ENCODE measurements around the gene RSRC1.

- no peak for TF ChIP-seq CEBPB (IDR thresholded peaks at IDR 0.05)
- TF ChIP-seq EGR1 (IDR thresholded peaks at IDR 0.05), result no peak
- TF ChIP-seq RAD21 (IDR thresholded peaks at IDR 0.05; ENCODE audit: low read depth), result no peak
- no peak for TF ChIP-seq YY1 (IDR thresholded peaks at IDR 0.05; ENCODE audit: low read depth)
- TF ChIP-seq, protein P1, sequence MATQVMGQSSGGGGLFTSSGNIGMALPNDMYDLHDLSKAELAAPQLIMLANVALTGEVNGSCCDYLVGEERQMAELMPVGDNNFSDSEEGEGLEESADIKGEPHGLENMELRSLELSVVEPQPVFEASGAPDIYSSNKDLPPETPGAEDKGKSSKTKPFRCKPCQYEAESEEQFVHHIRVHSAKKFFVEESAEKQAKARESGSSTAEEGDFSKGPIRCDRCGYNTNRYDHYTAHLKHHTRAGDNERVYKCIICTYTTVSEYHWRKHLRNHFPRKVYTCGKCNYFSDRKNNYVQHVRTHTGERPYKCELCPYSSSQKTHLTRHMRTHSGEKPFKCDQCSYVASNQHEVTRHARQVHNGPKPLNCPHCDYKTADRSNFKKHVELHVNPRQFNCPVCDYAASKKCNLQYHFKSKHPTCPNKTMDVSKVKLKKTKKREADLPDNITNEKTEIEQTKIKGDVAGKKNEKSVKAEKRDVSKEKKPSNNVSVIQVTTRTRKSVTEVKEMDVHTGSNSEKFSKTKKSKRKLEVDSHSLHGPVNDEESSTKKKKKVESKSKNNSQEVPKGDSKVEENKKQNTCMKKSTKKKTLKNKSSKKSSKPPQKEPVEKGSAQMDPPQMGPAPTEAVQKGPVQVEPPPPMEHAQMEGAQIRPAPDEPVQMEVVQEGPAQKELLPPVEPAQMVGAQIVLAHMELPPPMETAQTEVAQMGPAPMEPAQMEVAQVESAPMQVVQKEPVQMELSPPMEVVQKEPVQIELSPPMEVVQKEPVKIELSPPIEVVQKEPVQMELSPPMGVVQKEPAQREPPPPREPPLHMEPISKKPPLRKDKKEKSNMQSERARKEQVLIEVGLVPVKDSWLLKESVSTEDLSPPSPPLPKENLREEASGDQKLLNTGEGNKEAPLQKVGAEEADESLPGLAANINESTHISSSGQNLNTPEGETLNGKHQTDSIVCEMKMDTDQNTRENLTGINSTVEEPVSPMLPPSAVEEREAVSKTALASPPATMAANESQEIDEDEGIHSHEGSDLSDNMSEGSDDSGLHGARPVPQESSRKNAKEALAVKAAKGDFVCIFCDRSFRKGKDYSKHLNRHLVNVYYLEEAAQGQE (IDR thresholded peaks at IDR 0.05; ENCODE audit: low read depth), result no peak
- TF ChIP-seq TAF1 (IDR thresholded peaks at IDR 0.05; ENCODE audit: low read depth), result no peak
- no peak for TF ChIP-seq EP300 (IDR thresholded peaks at IDR 0.05; ENCODE audit: borderline replicate concordance)
- TF ChIP-seq FOXM1 (IDR thresholded peaks at IDR 0.05; ENCODE audit: borderline replicate concordance, low read depth), result no peak
- TF ChIP-seq CREB1 (IDR thresholded peaks at IDR 0.05; ENCODE audit: low read depth), result no peak
- TF ChIP-seq, protein P2, sequence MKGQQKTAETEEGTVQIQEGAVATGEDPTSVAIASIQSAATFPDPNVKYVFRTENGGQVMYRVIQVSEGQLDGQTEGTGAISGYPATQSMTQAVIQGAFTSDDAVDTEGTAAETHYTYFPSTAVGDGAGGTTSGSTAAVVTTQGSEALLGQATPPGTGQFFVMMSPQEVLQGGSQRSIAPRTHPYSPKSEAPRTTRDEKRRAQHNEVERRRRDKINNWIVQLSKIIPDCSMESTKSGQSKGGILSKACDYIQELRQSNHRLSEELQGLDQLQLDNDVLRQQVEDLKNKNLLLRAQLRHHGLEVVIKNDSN (IDR thresholded peaks at IDR 0.05), result no peak
These were observed 337.5 kb downstream of the RSRC1 start for GRCh38 chr3:158447408-158447807.

All from Ishikawa (cell line).